Measurements from ENCODE around the gene PDZD8. TPM values are rescaled to one million over a fixed set of nuclear protein-coding genes. Genes with fewer than 3 reads are reported as not detected.

PDZD8 gene
- total and polyA plus RNA-seq, 2 donors (not counting 1 experiment from before 2014, with no cell fraction given) = 15.4 to 34.6 TPM

GRCh38 chr10:117277675-117278074 lies 97.6 kb downstream of the PDZD8 start:
- no peak for DNase-seq (ENCODE audit: low read depth in 2 of 2)
- Histone ChIP-seq H3K4me3 (replicated peaks in 1 of 4; ENCODE audit: control extremely low read depth in 1 of 4, insufficient read depth in 1 of 4, low read depth in 3 of 4, low read length in 4 of 4) (no peak overlapping the region), H3K4me1 (ENCODE audit: control insufficient read depth, extremely low read depth, insufficient read depth, low read length) (no peaks in the 10 kb centered on the region), H3K4me2 (ENCODE audit: extremely low read depth, insufficient read depth, low read length) (no peak overlapping the region), H3K79me2 (ENCODE audit: control insufficient read depth, insufficient read depth, low read length) (no peaks in the 10 kb centered on the region), H4K20me1 (ENCODE audit: control insufficient read depth, extremely low read depth, insufficient read depth, low read length) (no peaks in the 10 kb centered on the region), H3K9me3 (ENCODE audit: control insufficient read depth, insufficient read depth, low read depth, low read length) (no peaks in the 10 kb centered on the region), H3K36me3 (ENCODE audit: control insufficient read depth, insufficient read depth, low read length) (no peaks in the 10 kb centered on the region), H2AFZ (ENCODE audit: low read length) (no peak overlapping the region), H3K9ac (ENCODE audit: insufficient read depth, low read length) (no peak overlapping the region), H3K27ac (ENCODE audit: insufficient read depth, low read length) (no peak overlapping the region), H3K27me3 (ENCODE audit: control insufficient read depth, insufficient read depth, low read length) (no peaks in the 10 kb centered on the region)
- TF ChIP-seq EZH2 (IDR thresholded peaks at IDR 0.05; ENCODE audit: low read length, missing control alignments) = no peak
- TF ChIP-seq, protein P1, sequence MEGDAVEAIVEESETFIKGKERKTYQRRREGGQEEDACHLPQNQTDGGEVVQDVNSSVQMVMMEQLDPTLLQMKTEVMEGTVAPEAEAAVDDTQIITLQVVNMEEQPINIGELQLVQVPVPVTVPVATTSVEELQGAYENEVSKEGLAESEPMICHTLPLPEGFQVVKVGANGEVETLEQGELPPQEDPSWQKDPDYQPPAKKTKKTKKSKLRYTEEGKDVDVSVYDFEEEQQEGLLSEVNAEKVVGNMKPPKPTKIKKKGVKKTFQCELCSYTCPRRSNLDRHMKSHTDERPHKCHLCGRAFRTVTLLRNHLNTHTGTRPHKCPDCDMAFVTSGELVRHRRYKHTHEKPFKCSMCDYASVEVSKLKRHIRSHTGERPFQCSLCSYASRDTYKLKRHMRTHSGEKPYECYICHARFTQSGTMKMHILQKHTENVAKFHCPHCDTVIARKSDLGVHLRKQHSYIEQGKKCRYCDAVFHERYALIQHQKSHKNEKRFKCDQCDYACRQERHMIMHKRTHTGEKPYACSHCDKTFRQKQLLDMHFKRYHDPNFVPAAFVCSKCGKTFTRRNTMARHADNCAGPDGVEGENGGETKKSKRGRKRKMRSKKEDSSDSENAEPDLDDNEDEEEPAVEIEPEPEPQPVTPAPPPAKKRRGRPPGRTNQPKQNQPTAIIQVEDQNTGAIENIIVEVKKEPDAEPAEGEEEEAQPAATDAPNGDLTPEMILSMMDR (conservative IDR thresholded peaks at IDR 0.05 in 1 of 2, IDR thresholded peaks at IDR 0.05 in 1 of 2; ENCODE audit: low read depth in 1 of 2, low read length in 2 of 2) = no peak

DNA sequence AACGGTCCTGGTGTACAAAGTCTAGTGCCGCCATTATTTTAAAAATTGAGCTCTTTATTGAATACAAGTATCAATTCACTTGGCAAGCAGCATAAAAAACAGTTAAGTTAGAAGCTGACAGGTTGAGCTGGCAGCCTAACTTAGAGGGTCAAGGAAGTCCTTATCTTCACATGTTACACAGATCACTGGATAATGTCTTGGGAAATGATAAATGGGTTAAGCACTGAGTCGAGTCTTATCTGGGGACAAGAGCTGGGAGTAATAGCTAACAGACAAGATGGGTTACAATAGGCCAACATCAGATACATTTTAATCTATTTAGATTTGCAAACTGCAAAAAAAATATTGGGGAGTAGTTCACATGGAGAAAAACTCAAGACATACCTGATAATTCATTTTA lies 100.1 kb downstream of the PDZD8 start:
- no peak for TF ChIP-seq EZH2 (IDR thresholded peaks at IDR 0.05; ENCODE audit: low read length, missing control alignments)
- TF ChIP-seq, protein P1 (conservative IDR thresholded peaks at IDR 0.05 in 1 of 2, IDR thresholded peaks at IDR 0.05 in 1 of 2; ENCODE audit: low read depth in 1 of 2, low read length in 2 of 2) = no peak
- H4K20me1 ChIP-seq (ENCODE audit: control insufficient read depth, extremely low read depth, insufficient read depth, low read length) = no peaks in the 10 kb centered on the region

GRCh38 chr10:117274509-117274908 lies 100.7 kb downstream of the PDZD8 start:
- DNase-seq (ENCODE audit: low read depth in 2 of 2) = no peak
- Histone ChIP-seq H3K79me2 (ENCODE audit: control insufficient read depth, insufficient read depth, low read length) (no peaks in the 10 kb centered on the region), H3K9me3 (ENCODE audit: control insufficient read depth, insufficient read depth, low read depth, low read length) (no peaks in the 10 kb centered on the region), H2AFZ (ENCODE audit: low read length) (no peak overlapping the region), H3K4me2 (ENCODE audit: extremely low read depth, insufficient read depth, low read length) (no peak overlapping the region), H3K4me3 (replicated peaks in 1 of 4; ENCODE audit: control extremely low read depth in 1 of 4, insufficient read depth in 1 of 4, low read depth in 3 of 4, low read length in 4 of 4) (no peak overlapping the region), H3K36me3 (ENCODE audit: control insufficient read depth, insufficient read depth, low read length) (no peaks in the 10 kb centered on the region), H3K4me1 (ENCODE audit: control insufficient read depth, extremely low read depth, insufficient read depth, low read length) (no peaks in the 10 kb centered on the region), H3K27me3 (ENCODE audit: control insufficient read depth, insufficient read depth, low read length) (no peaks in the 10 kb centered on the region), H3K9ac (ENCODE audit: insufficient read depth, low read length) (no peak overlapping the region), H3K27ac (ENCODE audit: insufficient read depth, low read length) (no peak overlapping the region), H4K20me1 (ENCODE audit: control insufficient read depth, extremely low read depth, insufficient read depth, low read length) (no peaks in the 10 kb centered on the region)
- TF ChIP-seq, protein P1 (conservative IDR thresholded peaks at IDR 0.05 in 1 of 2, IDR thresholded peaks at IDR 0.05 in 1 of 2; ENCODE audit: low read depth in 1 of 2, low read length in 2 of 2) = no peak
- TF ChIP-seq EZH2 (IDR thresholded peaks at IDR 0.05; ENCODE audit: low read length, missing control alignments) = no peak

More for the DNA sequence above, 100.1 kb downstream of the PDZD8 start:
- no peak for DNase-seq (ENCODE audit: low read depth in 2 of 2)
- Histone ChIP-seq H3K4me1 (ENCODE audit: control insufficient read depth, extremely low read depth, insufficient read depth, low read length) (no peaks in the 10 kb centered on the region), H3K9ac (ENCODE audit: insufficient read depth, low read length) (no peak overlapping the region), H3K79me2 (ENCODE audit: control insufficient read depth, insufficient read depth, low read length) (no peaks in the 10 kb centered on the region), H3K9me3 (ENCODE audit: control insufficient read depth, insufficient read depth, low read depth, low read length) (no peaks in the 10 kb centered on the region), H3K27ac (ENCODE audit: insufficient read depth, low read length) (no peak overlapping the region), H3K4me3 (replicated peaks in 1 of 4; ENCODE audit: control extremely low read depth in 1 of 4, insufficient read depth in 1 of 4, low read depth in 3 of 4, low read length in 4 of 4) (no peak overlapping the region), H3K4me2 (ENCODE audit: extremely low read depth, insufficient read depth, low read length) (no peak overlapping the region), H3K36me3 (ENCODE audit: control insufficient read depth, insufficient read depth, low read length) (no peaks in the 10 kb centered on the region), H3K27me3 (ENCODE audit: control insufficient read depth, insufficient read depth, low read length) (no peaks in the 10 kb centered on the region), H2AFZ (ENCODE audit: low read length) (no peak overlapping the region)

Measured in fibroblast of lung (primary cell).